Naive thymus-derived CD4-positive, alpha-beta T cell (primary cell): ENCODE results near the gene ATP11B. TPM values are rescaled to one million over a fixed set of nuclear protein-coding genes. Genes with fewer than 3 reads are reported as not detected.
"Not testable (repeated sequence)": the region's sequence is repeated elsewhere in the genome, so short reads cannot be mapped to it uniquely, and the experiment has no call there.

Source experiments
- ATAC-seq: fragments of 150-1000 bp; cut with Tn5 transposase; 2 replicates; pipeline ENCODE4 v1.10.0; 2021; ENCODE audit warnings: mild to moderate bottlenecking, moderate library complexity
- CTCF ChIA-PET: fragments of 350-600 bp; sonication (Branson Sonifier 250); formaldehyde crosslinking; loops from one replicate; lab custom pipeline; 2021; ENCODE audit warnings: antibody characterized with exemption; lab: Charles Lee
- POLR2A ChIA-PET: fragments of 350-600 bp; sonication (Branson Sonifier 250); formaldehyde crosslinking; loops from one replicate; lab custom pipeline; 2021; ENCODE audit warnings: antibody characterized with exemption, inconsistent platforms; lab: Charles Lee
- DNase-seq, 9 donors: peaks; one replicate each; pipeline versions ENCODE4 v3.0.0 to v3.0.0-alpha.2; 2020 to 2022; ENCODE audit warnings: mixed read lengths in 1 of 9
- H3K27ac ChIP-seq: one replicate; pipeline ENCODE4 v1.7.0; 2013; ENCODE audit warnings: mild to moderate bottlenecking, low read depth, low read length, moderate library complexity
- H3K27me3 ChIP-seq, 2 donors: one replicate each; pipeline ENCODE4 v1.7.0; 2013; ENCODE audit warnings: low read length in 2 of 2, mild to moderate bottlenecking in 2 of 2, moderate library complexity in 2 of 2; ENCODE audit not compliant: control insufficient read depth in 2 of 2, insufficient read depth in 2 of 2
- H3K36me3 ChIP-seq, 3 experiments: 1 replicate in 2 of 3; 2 replicates in 1 of 3; pipeline ENCODE4 v1.7.0; 2013; ENCODE audit warnings: low read length in 3 of 3, mild to moderate bottlenecking in 3 of 3, moderate library complexity in 1 of 3; ENCODE audit not compliant: insufficient read depth in 3 of 3, control insufficient read depth in 2 of 3
- H3K4me1 ChIP-seq, 2 donors: one replicate each; pipeline ENCODE4 v1.7.0; 2013; ENCODE audit warnings: low read length in 2 of 2, mild to moderate bottlenecking in 2 of 2, moderate library complexity in 1 of 2; ENCODE audit not compliant: control insufficient read depth in 2 of 2, insufficient read depth in 2 of 2
- H3K4me3 ChIP-seq: 2 replicates; pipeline ENCODE4 v1.7.0; 2013; ENCODE audit warnings: mild to moderate bottlenecking, low read length
- H3K9me3 ChIP-seq, 3 experiments: 1 replicate in 2 of 3; 2 replicates in 1 of 3; pipeline ENCODE4 v1.7.0; 2013; ENCODE audit warnings: low read length in 3 of 3; ENCODE audit not compliant: control insufficient read depth in 2 of 3
- H3K27ac Mint-ChIP-seq, 9 donors: one replicate each; pipeline ENCODE4 v1.8.0; 2020 to 2022; ENCODE audit warnings: mixed read lengths in 9 of 9, mild to moderate bottlenecking in 8 of 9, moderate library complexity in 5 of 9, inconsistent platforms in 2 of 9
- H3K27me3 Mint-ChIP-seq, 5 donors: one replicate each; pipeline ENCODE4 v1.8.0; 2021 to 2022; ENCODE audit warnings: mixed read lengths in 5 of 5, mild to moderate bottlenecking in 1 of 5
- H3K36me3 Mint-ChIP-seq, 5 donors: one replicate each; pipeline ENCODE4 v1.8.0; 2020 to 2022; ENCODE audit warnings: mixed read lengths in 5 of 5, mild to moderate bottlenecking in 3 of 5, inconsistent platforms in 1 of 5
- H3K4me1 Mint-ChIP-seq, 7 donors: one replicate each; pipeline ENCODE4 v1.8.0; 2020 to 2022; ENCODE audit warnings: mixed read lengths in 7 of 7, mild to moderate bottlenecking in 3 of 7, inconsistent platforms in 1 of 7
- H3K4me3 Mint-ChIP-seq, 10 donors: one replicate each; pipeline ENCODE4 v1.8.0; 2020 to 2022; ENCODE audit warnings: mild to moderate bottlenecking in 10 of 10, mixed read lengths in 10 of 10, moderate library complexity in 6 of 10, inconsistent platforms in 2 of 10
- H3K9me3 Mint-ChIP-seq, 11 donors: one replicate each; pipeline ENCODE4 v1.8.0; 2020 to 2022; ENCODE audit warnings: mixed read lengths in 11 of 11, mild to moderate bottlenecking in 4 of 11, inconsistent platforms in 1 of 11, moderate library complexity in 1 of 11
- intact Hi-C, 2 donors: fragments of 100-400 bp; cut with micrococcal nuclease; formaldehyde crosslinking; loops; one replicate each; pipeline ENCODE4 v1.15.1; 2023
- polyA plus RNA-seq, 2 donors: library from polyadenylated mRNA; unstranded; fragments of 300-500 nt; fragmentation: Illumina TruSeq; gene quantifications; one replicate each; pipeline ENCODE4 v1.2.3, GENCODE V29; 2021
- total RNA-seq, 6 experiments: library from RNA in 5 of 6; stranded (reverse) in 5 of 6; gene quantifications; 1 replicate in 5 of 6; 2 replicates in 1 of 6; pipeline ENCODE4 v1.2.3 and lab custom pipeline; 2021 to 2026

The ATP11B gene
- total and polyA plus RNA-seq, 7 experiments from 2014 or later: 28.4 to 136 (median 113) TPM

DNA sequence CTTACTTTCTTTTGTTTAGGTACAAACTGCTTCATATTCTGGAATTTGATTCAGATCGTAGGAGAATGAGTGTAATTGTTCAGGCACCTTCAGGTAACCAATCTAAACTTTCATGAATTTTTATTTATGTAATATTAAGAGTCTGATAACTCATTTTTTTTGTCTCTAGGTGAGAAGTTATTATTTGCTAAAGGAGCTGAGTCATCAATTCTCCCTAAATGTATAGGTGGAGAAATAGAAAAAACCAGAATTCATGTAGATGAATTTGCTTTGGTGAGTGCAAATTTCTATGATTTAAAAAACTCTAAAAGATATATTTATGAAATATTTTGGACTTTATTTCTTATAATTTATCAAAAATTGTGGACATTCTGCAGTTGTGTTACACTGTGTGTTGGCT, 75.8 kb downstream of the ATP11B start:
- H3K27me3 Mint-ChIP-seq: no peaks in the 10 kb centered on the region
- CTCF ChIA-PET: no interaction called here

GRCh38 chr3:182870917-182871316, 77.6 kb downstream of the ATP11B start:
- H3K4me1 ChIP-seq, H3K27me3 ChIP-seq, H3K27ac ChIP-seq, H3K27me3 Mint-ChIP-seq, intact Hi-C loops, ATAC-seq, DNase-seq, H3K9me3 Mint-ChIP-seq, H3K9me3 ChIP-seq, H3K4me1 Mint-ChIP-seq, H3K4me3 Mint-ChIP-seq, H3K4me3 ChIP-seq, CTCF ChIA-PET, H3K27ac Mint-ChIP-seq: not testable (repeated sequence)
- H3K36me3 ChIP-seq: peaks cover 18 to 74% (median 25%) of the 10 kb centered on the region in 3 experiments
- H3K36me3 Mint-ChIP-seq: peaks cover 8 to 45% (median 32%) of the 10 kb centered on the region in 5 donors
- POLR2A ChIA-PET: interaction anchor here (0.7 kb wide), 1 partner anchor 275 kb away, joined by 3 read pairs; no protein-coding TSS in a partner anchor

More for the DNA sequence above, 75.8 kb downstream of the ATP11B start:
- Mint-ChIP-seq H3K36me3 (peaks cover 12 to 42% (median 32%) of the 10 kb centered on the region in 5 donors), H3K27ac (no peak overlapping the region), H3K9me3 (no peaks in the 10 kb centered on the region), H3K4me1 (peaks cover 0 to 5% (median 0%) of the 10 kb centered on the region in 7 donors), H3K4me3 (no peak overlapping the region)
- DNase-seq (no peak), ATAC-seq (no peak)
- H3K4me1 ChIP-seq: no peaks in the 10 kb centered on the region
- peaks cover 20 to 66% (median 21%) of the 10 kb centered on the region in 3 experiments for H3K36me3 ChIP-seq
- H3K4me3 ChIP-seq: no peak overlapping the region
- H3K27ac ChIP-seq: no peak overlapping the region
- no peaks in the 10 kb centered on the region for H3K9me3 ChIP-seq
- POLR2A ChIA-PET: no interaction called here
- intact Hi-C loops: loop anchor here in 1 of 2 donors (2.0 kb wide), 1 partner anchor 16 kb away; no protein-coding TSS in a partner anchor
- no peaks in the 10 kb centered on the region for H3K27me3 ChIP-seq

DNA sequence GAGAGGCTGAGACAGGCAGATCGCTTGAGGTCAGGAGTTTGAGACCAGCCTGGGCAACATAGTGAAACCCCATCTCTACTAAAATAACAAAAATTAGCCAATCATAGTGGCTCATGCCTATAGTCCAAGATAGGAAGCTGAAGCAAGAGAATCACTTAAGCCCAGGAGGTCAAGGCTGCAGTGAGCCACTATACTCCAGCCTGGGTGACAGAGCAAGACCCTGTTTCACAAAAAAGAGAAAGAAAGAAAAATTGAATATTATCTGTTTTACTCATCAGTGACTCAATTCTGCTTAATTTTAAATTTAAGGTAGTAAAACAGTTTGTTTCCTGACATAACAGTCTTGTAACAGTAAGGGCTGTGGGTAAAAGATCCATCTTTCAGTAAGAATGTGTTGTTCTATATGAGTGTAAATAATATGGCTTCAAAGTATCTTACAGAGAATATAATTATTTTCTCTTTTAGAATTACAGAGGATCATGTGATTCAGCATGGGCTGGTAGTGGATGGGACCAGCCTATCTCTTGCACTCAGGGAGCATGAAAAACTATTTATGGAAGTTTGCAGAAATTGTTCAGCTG, 85.8 kb downstream of the ATP11B start:
- intact Hi-C loops: no loop called here
- peaks cover 4 to 29% (median 20%) of the 10 kb centered on the region in 5 donors for H3K36me3 Mint-ChIP-seq
- ATAC-seq (no peak), DNase-seq (no peak)
- H3K27ac Mint-ChIP-seq: peak overlapping the region in 2 of 9 donors; percentile 43 to 62
- ChIA-PET CTCF (no interaction called here), POLR2A (no interaction called here)
- Histone ChIP-seq H3K4me3 (no peak overlapping the region), H3K27me3 (no peaks in the 10 kb centered on the region), H3K9me3 (no peaks in the 10 kb centered on the region), H3K4me1 (no peaks in the 10 kb centered on the region), H3K27ac (no peak overlapping the region), H3K36me3 (peaks cover 4 to 36% (median 8%) of the 10 kb centered on the region in 3 experiments)
- H3K4me1 Mint-ChIP-seq: peaks cover 0 to 14% (median 3%) of the 10 kb centered on the region in 7 donors
- no peak overlapping the region for H3K4me3 Mint-ChIP-seq
- peaks cover 0 to 2% (median 0%) of the 10 kb centered on the region in 11 donors for H3K9me3 Mint-ChIP-seq
- no peaks in the 10 kb centered on the region for H3K27me3 Mint-ChIP-seq

- no peak overlapping the region for H3K4me3 Mint-ChIP-seq
- H3K4me1 Mint-ChIP-seq: no peaks in the 10 kb centered on the region
- POLR2A ChIA-PET: no interaction called here
- Histone ChIP-seq H3K9me3 (no peaks in the 10 kb centered on the region), H3K36me3 (peaks cover 0 to 36% (median 10%) of the 10 kb centered on the region in 3 experiments), H3K4me3 (no peak overlapping the region), H3K4me1 (no peaks in the 10 kb centered on the region), H3K27me3 (no peaks in the 10 kb centered on the region), H3K27ac (no peak overlapping the region)
- CTCF ChIA-PET: no interaction called here
- intact Hi-C loops: no loop called here
- peak overlapping the region in 6 of 9 donors; percentile 8 to 65 (median 24) for H3K27ac Mint-ChIP-seq
- DNase-seq: no peak
- H3K27me3 Mint-ChIP-seq: no peaks in the 10 kb centered on the region
- no peak for ATAC-seq
- H3K36me3 Mint-ChIP-seq: peaks cover 4 to 34% (median 16%) of the 10 kb centered on the region in 5 donors
- no peaks in the 10 kb centered on the region for H3K9me3 Mint-ChIP-seq
Measured at GRCh38 chr3:182886497-182886896, 93.2 kb downstream of the ATP11B start.

DNA sequence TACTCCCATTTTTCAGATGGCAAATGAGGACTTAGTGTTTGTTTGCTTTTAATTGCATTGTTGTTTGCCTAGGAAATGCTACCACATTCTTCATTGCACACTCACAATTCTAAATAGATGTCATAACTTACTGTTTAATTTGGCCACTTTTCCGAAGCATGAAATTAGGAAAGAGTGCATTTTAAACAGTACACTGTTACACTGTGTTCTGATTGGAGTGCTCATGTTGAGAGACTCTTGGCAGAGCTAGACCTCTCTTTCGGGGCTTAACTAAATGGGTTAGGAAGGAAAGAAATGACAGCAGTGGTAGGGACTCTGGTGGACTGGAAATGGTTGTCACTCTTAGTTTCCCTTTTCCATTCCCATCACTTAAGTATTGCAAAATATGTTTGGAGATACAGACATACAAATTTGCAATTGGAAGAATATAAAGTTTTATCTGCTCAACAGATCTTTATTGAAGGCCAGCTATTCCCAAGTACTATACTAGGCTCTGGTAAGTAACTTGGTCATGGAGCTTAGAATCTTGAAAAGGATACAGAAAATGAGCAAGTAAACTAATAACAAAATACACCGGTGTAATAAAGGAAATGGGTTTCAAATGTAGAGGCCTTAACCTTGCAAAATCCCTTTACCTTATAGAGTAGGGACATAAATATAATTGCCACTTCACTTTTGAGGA, 96.8 kb downstream of the ATP11B start:
- Histone ChIP-seq H3K4me1 (no peaks in the 10 kb centered on the region), H3K4me3 (no peak overlapping the region), H3K27me3 (no peaks in the 10 kb centered on the region), H3K9me3 (no peaks in the 10 kb centered on the region), H3K36me3 (peaks cover 0 to 40% (median 10%) of the 10 kb centered on the region in 3 experiments), H3K27ac (no peak overlapping the region)
- ChIA-PET CTCF (no interaction called here), POLR2A (no interaction called here)
- Mint-ChIP-seq H3K4me1 (peaks cover 0 to 5% (median 0%) of the 10 kb centered on the region in 7 donors), H3K27me3 (no peaks in the 10 kb centered on the region), H3K9me3 (peaks cover 0 to 1% (median 0%) of the 10 kb centered on the region in 11 donors), H3K36me3 (peaks cover 4 to 47% (median 27%) of the 10 kb centered on the region in 5 donors), H3K27ac (no peak overlapping the region), H3K4me3 (no peak overlapping the region)
- intact Hi-C loops: no loop called here
- no peak for DNase-seq
- no peak for ATAC-seq

DNA sequence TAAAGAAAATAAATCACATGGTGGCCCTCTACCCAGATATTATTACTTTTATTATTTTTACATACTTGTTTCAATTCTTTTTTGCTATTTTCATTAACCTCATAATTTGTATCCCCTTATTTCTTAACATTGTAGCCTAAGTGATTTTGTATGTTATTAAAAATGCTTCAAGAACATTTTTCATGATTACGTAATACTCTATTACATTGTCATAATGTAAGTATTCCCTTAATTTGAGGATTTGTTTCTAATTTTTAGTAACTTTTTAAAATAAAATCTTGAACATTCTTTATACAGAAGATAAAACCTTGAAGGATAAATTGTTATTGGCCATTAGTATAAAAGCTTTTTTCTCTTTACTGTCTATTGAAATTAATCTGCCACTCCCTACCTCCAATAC, 98.1 kb downstream of the ATP11B start:
- Mint-ChIP-seq H3K27ac (peak overlapping the region in 2 of 9 donors; percentile 20 to 50), H3K27me3 (no peaks in the 10 kb centered on the region), H3K4me3 (no peak overlapping the region), H3K4me1 (peaks cover 0 to 5% (median 0%) of the 10 kb centered on the region in 7 donors), H3K9me3 (peaks cover 0 to 1% (median 0%) of the 10 kb centered on the region in 11 donors), H3K36me3 (peaks cover 4 to 50% (median 30%) of the 10 kb centered on the region in 5 donors)
- Histone ChIP-seq H3K27ac (no peak overlapping the region), H3K9me3 (no peaks in the 10 kb centered on the region), H3K27me3 (no peaks in the 10 kb centered on the region), H3K4me1 (no peaks in the 10 kb centered on the region), H3K36me3 (peaks cover 0 to 45% (median 10%) of the 10 kb centered on the region in 3 experiments), H3K4me3 (no peak overlapping the region)
- intact Hi-C loops: no loop called here
- DNase-seq: no peak
- ChIA-PET POLR2A (no interaction called here), CTCF (no interaction called here)
- ATAC-seq: no peak
